ENCODE measurements around the gene LAMB3.
A peak's percentile ranks its signal among the peaks of the same experiment; 100 is the strongest.

The LAMB3 gene

GRCh38 chr1:209570743-209571142 lies 81.5 kb downstream of the LAMB3 start:
- ChIA-PET POLR2A (no interaction called here), CTCF (interaction anchor here (1.1 to 2.8 kb wide), 8 partner anchors 9 to 253 kb away, joined by 4 to 18 read pairs (median 8); no protein-coding TSS in a partner anchor)
- H3K4me1 ChIP-seq (ENCODE audit: control insufficient read depth, insufficient read depth, low read length), result no peaks in the 10 kb centered on the region
- H3K36me3 ChIP-seq (ENCODE audit: control insufficient read depth in 2 of 2, insufficient read depth in 1 of 2, low read length in 2 of 2), result no peaks in the 10 kb centered on the region
- TF ChIP-seq ZNF692 (tag by site-specific recombination; IDR thresholded peaks at IDR 0.05), result peak; percentile 50; the same call in 1 of the 2 replicates
- TF ChIP-seq ZNF211 (tag by site-specific recombination; IDR thresholded peaks at IDR 0.05; ENCODE audit: low read depth), result no peak
- no peak overlapping the region for H3K27ac ChIP-seq (ENCODE audit: extremely low read depth, low read depth, low read length)
- H3K9me3 ChIP-seq (ENCODE audit: control insufficient read depth, insufficient read depth, low read depth, low read length), result no peaks in the 10 kb centered on the region
- no peak overlapping the region for H3K4me3 ChIP-seq (ENCODE audit: low read depth, low read length)

- no peak overlapping the region for H3K4me3 ChIP-seq (ENCODE audit: low read depth, low read length)
- no peaks in the 10 kb centered on the region for H3K4me1 ChIP-seq (ENCODE audit: control insufficient read depth, insufficient read depth, low read length)
- peak; percentile 89 for TF ChIP-seq SCRT1 (tag by site-specific recombination; IDR thresholded peaks at IDR 0.05; ENCODE audit: borderline replicate concordance)
- TF ChIP-seq ZBTB17 (tag by site-specific recombination; IDR thresholded peaks at IDR 0.05), result peak; percentile 53; the same call in 1 of the 2 replicates
- 0 out of 2 replicates have a peak, but pooled peaks have one; percentile 15 for TF ChIP-seq GFI1B (tag by site-specific recombination; IDR thresholded peaks at IDR 0.05)
- TF ChIP-seq ZNF114 (tag by site-specific recombination; IDR thresholded peaks at IDR 0.05), result no peak
- TF ChIP-seq CTCF (tag by site-specific recombination; IDR thresholded peaks at IDR 0.05), result peak; percentile 47; the same call in 1 of the 2 replicates
- TF ChIP-seq ZNF660 (tag by site-specific recombination; IDR thresholded peaks at IDR 0.05), result 0 out of 2 replicates have a peak, but pooled peaks have one; percentile 40
- peak; percentile 95 for TF ChIP-seq SCRT2 (tag by site-specific recombination; IDR thresholded peaks at IDR 0.05)
- TF ChIP-seq ZNF362 (tag by site-specific recombination; IDR thresholded peaks at IDR 0.05), result no peak
- peak; percentile 52 for TF ChIP-seq ZSCAN4 (tag by site-specific recombination; IDR thresholded peaks at IDR 0.05)
- no peak for TF ChIP-seq ZNF585B (tag by site-specific recombination; IDR thresholded peaks at IDR 0.05)
- peak; percentile 72 for TF ChIP-seq ZNF654 (tag by site-specific recombination; IDR thresholded peaks at IDR 0.05; ENCODE audit: low read depth)
- TF ChIP-seq BCL11A (tag by site-specific recombination; IDR thresholded peaks at IDR 0.05; ENCODE audit: low read depth), result no peak
- ChIA-PET CTCF (interaction anchor here (0.5 to 2.9 kb wide), 44 partner anchors 8 to 1554 kb away, joined by 3 to 18 read pairs (median 4); partner anchors contain the start of gene CAMK1G), POLR2A (interaction anchor here (1.0 kb wide), 1 partner anchor 215 kb away, joined by 3 read pairs; the partner anchor contains the start of gene C1orf74)
- no peak overlapping the region for H3K27ac ChIP-seq (ENCODE audit: extremely low read depth, low read depth, low read length)
- H3K9me3 ChIP-seq (ENCODE audit: control insufficient read depth, insufficient read depth, low read depth, low read length), result no peaks in the 10 kb centered on the region
- H3K36me3 ChIP-seq (ENCODE audit: control insufficient read depth in 2 of 2, insufficient read depth in 1 of 2, low read length in 2 of 2), result no peaks in the 10 kb centered on the region
Measured at GRCh38 chr1:209569455-209570207, 82.6 kb downstream of the LAMB3 start.

GRCh38 chr1:209567698-209568175 lies 84.5 kb downstream of the LAMB3 start:
- Histone ChIP-seq H3K4me3 (ENCODE audit: low read depth, low read length) (no peak overlapping the region), H3K27ac (ENCODE audit: extremely low read depth, low read depth, low read length) (no peak overlapping the region), H3K9me3 (ENCODE audit: control insufficient read depth, insufficient read depth, low read depth, low read length) (no peaks in the 10 kb centered on the region), H3K36me3 (ENCODE audit: control insufficient read depth in 2 of 2, insufficient read depth in 1 of 2, low read length in 2 of 2) (no peaks in the 10 kb centered on the region), H3K4me1 (ENCODE audit: control insufficient read depth, insufficient read depth, low read length) (no peaks in the 10 kb centered on the region)
- CTCF ChIA-PET, result interaction anchor here (0.7 to 3.5 kb wide), 19 partner anchors 8 to 366 kb away, joined by 3 to 29 read pairs (median 5); no protein-coding TSS in a partner anchor
- POLR2A ChIA-PET, result no interaction called here
- TF ChIP-seq ZFHX2 (tag by site-specific recombination; conservative IDR thresholded peaks at IDR 0.05) (0 out of 2 replicates have a peak, but pooled peaks have one; percentile 13), ZNF629 (tag by site-specific recombination; IDR thresholded peaks at IDR 0.05) (no peak)

All from HEK293 (cell line).